A673 (cell line): ENCODE results near the gene MAN2B2. TPM values are rescaled to one million over a fixed set of nuclear protein-coding genes. Genes with fewer than 3 reads are reported as not detected.

Experiments
- BruUV-seq: library from RNA; stranded (reverse); fragments of 400-500 nt; replicated peaks from 2 replicates; lab custom pipeline; 2021; lab: Mats Ljungman, UMichigan
- CTCF ChIA-PET: fragments of 300-600 bp; sonication (Branson Sonifier 250); formaldehyde crosslinking; loops from one replicate; lab custom pipeline; 2022; ENCODE audit warnings: antibody characterized with exemption; lab: Charles Lee
- POLR2A ChIA-PET: fragments of 300-600 bp; sonication (Branson Sonifier 250); formaldehyde crosslinking; loops from one replicate; lab custom pipeline; 2022; ENCODE audit warnings: antibody characterized with exemption; ENCODE audit not compliant: low non-redundant PET; lab: Charles Lee
- DNase-seq: peaks from one replicate; pipeline ENCODE4 v3.0.0-alpha.2; 2015; ENCODE audit warnings: low spot score
- H3K27ac ChIP-seq: fragments of 200-600 bp; sonication (generic); 2 replicates; pipeline ENCODE4 v1.5.1; 2016; ENCODE audit warnings: mixed run types, low read depth, mild to moderate bottlenecking, mixed read lengths, antibody characterized with exemption, low read length; ENCODE audit not compliant: poor library complexity, severe bottlenecking
- H3K27me3 ChIP-seq: fragments of 200-600 bp; sonication (generic); replicated peaks from 2 replicates; pipeline ENCODE4 v1.6.1; 2017; ENCODE audit warnings: mixed run types, low read depth, mild to moderate bottlenecking, mixed read lengths, antibody characterized with exemption, low read length; ENCODE audit not compliant: insufficient read depth, poor library complexity
- H3K36me3 ChIP-seq: fragments of 200-600 bp; sonication (generic); 2 replicates; pipeline ENCODE4 v1.6.1; 2016; ENCODE audit warnings: mixed run types, mild to moderate bottlenecking, mixed read lengths, antibody characterized with exemption, low read length; ENCODE audit not compliant: insufficient read depth, poor library complexity, severe bottlenecking
- H3K4me1 ChIP-seq: fragments of 200-600 bp; sonication (generic); 2 replicates; pipeline ENCODE4 v1.6.1; 2017; ENCODE audit warnings: mixed run types, mild to moderate bottlenecking, mixed read lengths, antibody characterized with exemption, low read length; ENCODE audit not compliant: insufficient read depth, poor library complexity, severe bottlenecking
- H3K4me3 ChIP-seq: fragments of 200-600 bp; sonication (generic); 2 replicates; pipeline ENCODE4 v1.5.1; 2016; ENCODE audit warnings: low read depth, mixed run types, mild to moderate bottlenecking, mixed read lengths, low read length; ENCODE audit not compliant: poor library complexity, severe bottlenecking
- H3K9me3 ChIP-seq: fragments of 200-600 bp; sonication (generic); 2 replicates; pipeline ENCODE4 v1.6.1; 2016; ENCODE audit warnings: mixed run types, low read depth, mild to moderate bottlenecking, mixed read lengths, antibody characterized with exemption, low read length; ENCODE audit not compliant: poor library complexity, severe bottlenecking
- EZH2 ChIP-seq: fragments of 200-600 bp; sonication (generic); IDR thresholded peaks from 2 replicates; pipeline ENCODE4 v1.6.1; 2017; ENCODE audit warnings: borderline replicate concordance, low read depth, mild to moderate bottlenecking, mixed read lengths, antibody characterized with exemption, low read length; ENCODE audit not compliant: poor library complexity, severe bottlenecking
- intact Hi-C: fragments of 100-400 bp; cut with micrococcal nuclease; formaldehyde crosslinking; loops from one replicate; pipeline ENCODE4 v1.10.0; 2022; ENCODE audit not compliant: unreplicated experiment
- total RNA-seq: library from RNA; stranded (reverse); gene quantifications from 2 replicates; pipeline ENCODE4 v1.2.3, GENCODE V29; 2021
- TF ChIP-seq, protein P1 (sequence below): fragments of 300-800, 200-600 bp; sonication (generic); conservative IDR thresholded peaks from 2 replicates; pipeline ENCODE4 v1.5.1; 2017; ENCODE audit warnings: low read depth, mild to moderate bottlenecking, antibody characterized with exemption, low read length, moderate library complexity, mixed read lengths

MAN2B2 gene
- total RNA-seq, 1 experiment from 2014 or later, result 14.9 TPM

DNA sequence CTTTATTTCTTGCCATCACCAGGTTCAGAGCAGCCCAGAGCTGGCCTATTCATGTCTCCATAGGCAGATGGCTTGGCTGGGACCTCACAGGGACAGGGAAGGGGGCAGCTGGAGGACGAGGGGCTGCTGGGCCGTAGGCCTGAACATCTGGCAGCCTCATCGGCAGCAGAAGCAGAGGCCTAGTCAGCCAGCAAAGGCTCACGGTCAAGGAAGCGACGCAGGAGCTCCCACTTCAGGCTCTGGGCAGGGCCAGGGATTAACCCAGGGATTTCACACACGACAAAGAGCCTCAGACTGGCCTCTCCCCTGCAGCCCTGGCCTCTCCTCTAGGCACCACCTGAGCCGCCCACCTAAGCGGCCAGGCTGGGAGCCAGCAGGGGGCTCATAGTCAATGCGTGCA lies 46.0 kb upstream of the MAN2B2 start:
- intact Hi-C loops, result no loop called here
- POLR2A ChIA-PET, result no interaction called here
- no peak for TF ChIP-seq EZH2
- TF ChIP-seq, protein P1, sequence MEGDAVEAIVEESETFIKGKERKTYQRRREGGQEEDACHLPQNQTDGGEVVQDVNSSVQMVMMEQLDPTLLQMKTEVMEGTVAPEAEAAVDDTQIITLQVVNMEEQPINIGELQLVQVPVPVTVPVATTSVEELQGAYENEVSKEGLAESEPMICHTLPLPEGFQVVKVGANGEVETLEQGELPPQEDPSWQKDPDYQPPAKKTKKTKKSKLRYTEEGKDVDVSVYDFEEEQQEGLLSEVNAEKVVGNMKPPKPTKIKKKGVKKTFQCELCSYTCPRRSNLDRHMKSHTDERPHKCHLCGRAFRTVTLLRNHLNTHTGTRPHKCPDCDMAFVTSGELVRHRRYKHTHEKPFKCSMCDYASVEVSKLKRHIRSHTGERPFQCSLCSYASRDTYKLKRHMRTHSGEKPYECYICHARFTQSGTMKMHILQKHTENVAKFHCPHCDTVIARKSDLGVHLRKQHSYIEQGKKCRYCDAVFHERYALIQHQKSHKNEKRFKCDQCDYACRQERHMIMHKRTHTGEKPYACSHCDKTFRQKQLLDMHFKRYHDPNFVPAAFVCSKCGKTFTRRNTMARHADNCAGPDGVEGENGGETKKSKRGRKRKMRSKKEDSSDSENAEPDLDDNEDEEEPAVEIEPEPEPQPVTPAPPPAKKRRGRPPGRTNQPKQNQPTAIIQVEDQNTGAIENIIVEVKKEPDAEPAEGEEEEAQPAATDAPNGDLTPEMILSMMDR, result no peak
- no peak overlapping the region for H3K4me3 ChIP-seq
- H3K36me3 ChIP-seq, result no peaks in the 10 kb centered on the region
- DNase-seq, result no peak
- BruUV-seq, result no TSS peak
- no peak overlapping the region for H3K27ac ChIP-seq
- H3K27me3 ChIP-seq, result peaks cover 18% of the 10 kb centered on the region
- CTCF ChIA-PET, result no interaction called here
- H3K4me1 ChIP-seq, result no peaks in the 10 kb centered on the region
- no peaks in the 10 kb centered on the region for H3K9me3 ChIP-seq

DNA sequence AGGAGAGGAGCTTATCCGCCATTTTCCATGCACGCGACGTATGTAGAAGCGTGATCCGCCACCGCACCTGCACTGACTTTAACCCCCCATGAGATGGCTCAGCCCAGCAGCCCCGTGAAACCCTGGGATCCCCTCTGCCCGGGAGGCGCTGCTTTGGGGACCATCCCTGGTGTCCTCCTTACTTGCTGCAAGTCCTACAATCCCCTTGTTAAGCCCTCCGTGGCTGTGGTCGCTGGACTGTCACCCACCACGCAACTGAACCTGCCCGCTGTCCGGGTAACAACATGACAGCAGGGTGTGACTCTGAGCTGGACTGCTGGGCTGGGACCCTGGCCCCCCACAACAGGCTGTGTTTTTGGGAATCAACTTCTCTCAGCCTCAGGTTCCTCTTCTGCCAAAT lies 44.7 kb upstream of the MAN2B2 start:
- DNase-seq, result no peak
- no peak for TF ChIP-seq EZH2
- TF ChIP-seq, protein P1, result no peak
- ChIA-PET POLR2A (no interaction called here), CTCF (no interaction called here)
- no TSS peak for BruUV-seq
- H3K36me3 ChIP-seq, result no peaks in the 10 kb centered on the region
- H3K4me1 ChIP-seq, result no peaks in the 10 kb centered on the region
- no peak overlapping the region for H3K27ac ChIP-seq
- no peak overlapping the region for H3K4me3 ChIP-seq
- H3K27me3 ChIP-seq, result peaks cover 18% of the 10 kb centered on the region
- intact Hi-C loops, result no loop called here
- H3K9me3 ChIP-seq, result no peaks in the 10 kb centered on the region

DNA sequence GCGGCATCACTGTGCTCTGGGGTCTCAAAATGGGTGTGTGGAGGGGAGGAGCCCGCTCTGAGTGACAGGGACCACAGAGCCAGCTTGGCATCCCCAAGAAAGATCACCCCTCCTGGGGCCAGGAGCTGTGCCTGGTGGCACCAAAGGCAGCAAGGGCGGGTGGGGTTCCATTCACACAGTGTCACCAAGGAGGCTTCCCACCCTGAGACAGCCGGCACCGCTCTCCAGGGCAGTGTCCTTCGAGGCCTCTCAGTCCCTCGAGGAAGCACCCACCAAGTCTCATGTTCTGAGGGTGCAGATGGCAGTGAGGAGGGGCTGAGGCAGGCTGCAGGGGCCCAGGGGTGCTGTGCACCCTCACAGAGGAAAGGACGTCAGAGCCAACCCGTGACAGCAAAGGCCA lies 44.0 kb upstream of the MAN2B2 start:
- Histone ChIP-seq H3K4me1 (no peaks in the 10 kb centered on the region), H3K36me3 (no peaks in the 10 kb centered on the region), H3K9me3 (no peaks in the 10 kb centered on the region), H3K27me3 (peaks cover 20% of the 10 kb centered on the region), H3K4me3 (no peak overlapping the region), H3K27ac (no peak overlapping the region)
- BruUV-seq, result no TSS peak
- intact Hi-C loops, result no loop called here
- CTCF ChIA-PET, result no interaction called here
- no peak for DNase-seq
- POLR2A ChIA-PET, result no interaction called here
- no peak for TF ChIP-seq EZH2
- TF ChIP-seq, protein P1, result no peak
